Nephron (organoid): ENCODE measurements around the gene ADAMTS2.

ENCODE experiments used
- H3K27ac Mint-ChIP-seq, 3 experiments: 2 replicates each; pipeline ENCODE4 v1.8.0; 2020; ENCODE audit warnings: mixed read lengths in 3 of 3, mild to moderate bottlenecking in 2 of 3, moderate library complexity in 1 of 3
- H3K27me3 Mint-ChIP-seq: 2 replicates; pipeline ENCODE4 v1.8.0; 2021; ENCODE audit warnings: low read depth, mild to moderate bottlenecking, moderate library complexity, mixed read lengths
- H3K36me3 Mint-ChIP-seq: 2 replicates; pipeline ENCODE4 v1.8.0; 2020; ENCODE audit warnings: low read depth, mixed read lengths
- H3K4me1 Mint-ChIP-seq: 2 replicates; pipeline ENCODE4 v1.8.0; 2020; ENCODE audit warnings: mixed read lengths
- H3K4me3 Mint-ChIP-seq, 3 experiments: 2 replicates each; pipeline ENCODE4 v1.8.0; 2020; ENCODE audit warnings: mild to moderate bottlenecking in 3 of 3, mixed read lengths in 3 of 3, moderate library complexity in 2 of 3
- H3K9me3 Mint-ChIP-seq: 2 replicates; pipeline ENCODE4 v1.8.0; 2020; ENCODE audit warnings: mixed read lengths
- CTCF ChIP-seq, 3 experiments: fragments of 200-600 bp; sonication (generic); IDR thresholded peaks; one replicate each; pipeline ENCODE4 v1.5.0; 2021; ENCODE audit warnings: antibody characterized with exemption in 3 of 3; ENCODE audit not compliant: unreplicated experiment in 3 of 3

Gene ADAMTS2

GRCh38 chr5:179128976-179129375, 216.3 kb downstream of the ADAMTS2 start:
- no peak for TF ChIP-seq CTCF (IDR thresholded peaks at IDR 0.05; ENCODE audit: unreplicated experiment in 3 of 3)
- peaks cover 5% of the 10 kb centered on the region for H3K4me1 Mint-ChIP-seq
- no peak overlapping the region for H3K4me3 Mint-ChIP-seq
- H3K9me3 Mint-ChIP-seq = peaks cover 17% of the 10 kb centered on the region
- H3K27ac Mint-ChIP-seq = no peak overlapping the region
- H3K27me3 Mint-ChIP-seq = no peaks in the 10 kb centered on the region
- peaks cover 15% of the 10 kb centered on the region for H3K36me3 Mint-ChIP-seq

GRCh38 chr5:179128041-179128365, 217.3 kb downstream of the ADAMTS2 start:
- TF ChIP-seq CTCF (IDR thresholded peaks at IDR 0.05; ENCODE audit: unreplicated experiment in 3 of 3) = no peak
- no peak overlapping the region for H3K4me3 Mint-ChIP-seq
- H3K4me1 Mint-ChIP-seq = peaks cover 5% of the 10 kb centered on the region
- H3K27ac Mint-ChIP-seq = no peak overlapping the region
- H3K36me3 Mint-ChIP-seq = peaks cover 15% of the 10 kb centered on the region
- H3K9me3 Mint-ChIP-seq = peaks cover 19% of the 10 kb centered on the region
- H3K27me3 Mint-ChIP-seq = no peaks in the 10 kb centered on the region

- Mint-ChIP-seq H3K4me1 (peaks cover 5% of the 10 kb centered on the region), H3K27me3 (no peaks in the 10 kb centered on the region), H3K36me3 (peaks cover 11% of the 10 kb centered on the region), H3K27ac (no peak overlapping the region), H3K9me3 (peaks cover 15% of the 10 kb centered on the region), H3K4me3 (no peak overlapping the region)
- TF ChIP-seq CTCF (IDR thresholded peaks at IDR 0.05; ENCODE audit: unreplicated experiment in 3 of 3) = no peak
Observed at GRCh38 chr5:179127136-179128040, 217.9 kb downstream of the ADAMTS2 start.

GRCh38 chr5:179126506-179126991, 218.7 kb downstream of the ADAMTS2 start:
- Mint-ChIP-seq H3K4me3 (no peak overlapping the region), H3K27me3 (no peaks in the 10 kb centered on the region), H3K27ac (no peak overlapping the region), H3K36me3 (peaks cover 11% of the 10 kb centered on the region), H3K4me1 (peaks cover 5% of the 10 kb centered on the region), H3K9me3 (peaks cover 15% of the 10 kb centered on the region)
- no peak for TF ChIP-seq CTCF (IDR thresholded peaks at IDR 0.05; ENCODE audit: unreplicated experiment in 3 of 3)

- no peak overlapping the region for H3K4me3 Mint-ChIP-seq
- peaks cover 15% of the 10 kb centered on the region for H3K9me3 Mint-ChIP-seq
- no peak overlapping the region for H3K27ac Mint-ChIP-seq
- peaks cover 11% of the 10 kb centered on the region for H3K36me3 Mint-ChIP-seq
- no peaks in the 10 kb centered on the region for H3K27me3 Mint-ChIP-seq
- H3K4me1 Mint-ChIP-seq = peaks cover 5% of the 10 kb centered on the region
- TF ChIP-seq CTCF (IDR thresholded peaks at IDR 0.05; ENCODE audit: unreplicated experiment in 3 of 3) = no peak
Observed at GRCh38 chr5:179125789-179126505, 219.3 kb downstream of the ADAMTS2 start.
